LNCaP clone FGC (cell line): Measurements from ENCODE around the gene CAT.

Experiments used
- DNase-seq: peaks from one replicate; pipeline ENCODE4 v3.0.0-alpha.2; 2011; ENCODE audit warnings: low read depth
- H3K4me3 ChIP-seq: 2 replicates; pipeline ENCODE4 v1.5.1; 2011; ENCODE audit warnings: mild to moderate bottlenecking, low read depth, low read length, control low read depth
- CTCF ChIP-seq: IDR thresholded peaks from 2 replicates; pipeline ENCODE4 v1.5.1; 2012; ENCODE audit warnings: mild to moderate bottlenecking; ENCODE audit not compliant: control insufficient read depth, insufficient read depth; ENCODE audit errors: extremely low read depth

Gene CAT

GRCh38 chr11:34508524-34508923, 69.8 kb downstream of the CAT start:
- no peak overlapping the region for H3K4me3 ChIP-seq
- DNase-seq: no peak
- no peak for TF ChIP-seq CTCF

GRCh38 chr11:34509336-34509876, 70.7 kb downstream of the CAT start:
- DNase-seq: no peak
- no peak overlapping the region for H3K4me3 ChIP-seq

GRCh38 chr11:34510218-34510617, 71.5 kb downstream of the CAT start:
- TF ChIP-seq CTCF: no peak
- no peak for DNase-seq
- H3K4me3 ChIP-seq: no peak overlapping the region

More at GRCh38 chr11:34509336-34509876, 70.7 kb downstream of the CAT start:
- TF ChIP-seq CTCF: no peak

- no peak for TF ChIP-seq CTCF
- DNase-seq: no peak
- H3K4me3 ChIP-seq: no peak overlapping the region
Observed at GRCh38 chr11:34510673-34511072, 71.9 kb downstream of the CAT start.

GRCh38 chr11:34512840-34513681, 74.3 kb downstream of the CAT start:
- TF ChIP-seq CTCF: peak; percentile 83
- H3K4me3 ChIP-seq: no peak overlapping the region
- no peak for DNase-seq

- DNase-seq: peak; percentile 49
- no peak for TF ChIP-seq CTCF
- H3K4me3 ChIP-seq: no peak within 1 kb of the TSS
Observed at GRCh38 chr11:34513682-34514449, 75.1 kb downstream of the CAT start, which contains the start of gene ELF5. TSS of gene ELF5 (minus strand) at chr11:34513794. CDS start at chr11:34505749, 8,045 bp downstream.
